Activated T-cell treated with anti-CD3 and anti-CD28 coated beads for 48 hours (primary cell): ENCODE results near the gene SLC35F2.
"Not testable (repeated sequence)": the region's sequence is repeated elsewhere in the genome, so short reads cannot be mapped to it uniquely, and the experiment has no call there.

Source experiments
- DNase-seq: peaks from one replicate; pipeline ENCODE4 v3.0.0-alpha.2; 2020; ENCODE audit warnings: low read depth

SLC35F2 gene

GRCh38 chr11:107858217-107859070, at the start of gene SLC35F2:
Gene SLC35F2, minus strand, starts transcription at chr11:107858787. Its CDS starts 20 bp downstream, at chr11:107858767.
- peak; percentile 74 for DNase-seq

GRCh38 chr11:107908211-107908610, 49.6 kb upstream of the SLC35F2 start:
- no peak for DNase-seq

- no peak for DNase-seq
Observed at GRCh38 chr11:107898270-107898669, 39.7 kb upstream of the SLC35F2 start.

GRCh38 chr11:107882095-107882820, 23.7 kb upstream of the SLC35F2 start:
- DNase-seq, result no peak

- DNase-seq, result not testable (repeated sequence)
Observed at GRCh38 chr11:107881471-107881870, 22.9 kb upstream of the SLC35F2 start.

GRCh38 chr11:107876141-107876540, 17.6 kb upstream of the SLC35F2 start:
- DNase-seq, result no peak

- no peak for DNase-seq
Observed at GRCh38 chr11:107864591-107864990, 6.0 kb upstream of the SLC35F2 start.

- no peak for DNase-seq
Observed at GRCh38 chr11:107860688-107861087, 2.1 kb upstream of the SLC35F2 start.

GRCh38 chr11:107860240-107860620, 1.6 kb upstream of the SLC35F2 start:
- not testable (repeated sequence) for DNase-seq

- peak; percentile 17 for DNase-seq
Observed at GRCh38 chr11:107859459-107860239, 1.1 kb upstream of the SLC35F2 start.

- DNase-seq, result no peak
Observed at GRCh38 chr11:107857550-107858216, 904 bp downstream of the SLC35F2 start.

- no peak for DNase-seq
Observed at GRCh38 chr11:107856981-107857517, 1.5 kb downstream of the SLC35F2 start.

GRCh38 chr11:107856180-107856980, 2.2 kb downstream of the SLC35F2 start:
- DNase-seq, result no peak

- DNase-seq, result no peak
Observed at GRCh38 chr11:107853070-107853469, 5.5 kb downstream of the SLC35F2 start.

GRCh38 chr11:107851704-107852310, 6.8 kb downstream of the SLC35F2 start:
- no peak for DNase-seq

- DNase-seq, result no peak
Observed at GRCh38 chr11:107849790-107850189, 8.8 kb downstream of the SLC35F2 start.

- no peak for DNase-seq
Observed at GRCh38 chr11:107848345-107848744, 10.2 kb downstream of the SLC35F2 start.

- DNase-seq, result no peak
Observed at GRCh38 chr11:107847184-107847583, 11.4 kb downstream of the SLC35F2 start.

- DNase-seq, result no peak
Observed at GRCh38 chr11:107844041-107844440, 14.5 kb downstream of the SLC35F2 start.

- no peak for DNase-seq
Observed at GRCh38 chr11:107842412-107843100, 16.0 kb downstream of the SLC35F2 start.
